Activated CD4-positive, CD25-positive, alpha-beta regulatory T cell treated with anti-CD3 and anti-CD28 coated beads, Interleukin-2, amount 50 U/mL, for 72 hours (primary cell): ENCODE data around the gene CACNA1G.

Experiments used
- DNase-seq: peaks from one replicate; pipeline ENCODE4 v3.0.0; 2021

The CACNA1G gene

DNA sequence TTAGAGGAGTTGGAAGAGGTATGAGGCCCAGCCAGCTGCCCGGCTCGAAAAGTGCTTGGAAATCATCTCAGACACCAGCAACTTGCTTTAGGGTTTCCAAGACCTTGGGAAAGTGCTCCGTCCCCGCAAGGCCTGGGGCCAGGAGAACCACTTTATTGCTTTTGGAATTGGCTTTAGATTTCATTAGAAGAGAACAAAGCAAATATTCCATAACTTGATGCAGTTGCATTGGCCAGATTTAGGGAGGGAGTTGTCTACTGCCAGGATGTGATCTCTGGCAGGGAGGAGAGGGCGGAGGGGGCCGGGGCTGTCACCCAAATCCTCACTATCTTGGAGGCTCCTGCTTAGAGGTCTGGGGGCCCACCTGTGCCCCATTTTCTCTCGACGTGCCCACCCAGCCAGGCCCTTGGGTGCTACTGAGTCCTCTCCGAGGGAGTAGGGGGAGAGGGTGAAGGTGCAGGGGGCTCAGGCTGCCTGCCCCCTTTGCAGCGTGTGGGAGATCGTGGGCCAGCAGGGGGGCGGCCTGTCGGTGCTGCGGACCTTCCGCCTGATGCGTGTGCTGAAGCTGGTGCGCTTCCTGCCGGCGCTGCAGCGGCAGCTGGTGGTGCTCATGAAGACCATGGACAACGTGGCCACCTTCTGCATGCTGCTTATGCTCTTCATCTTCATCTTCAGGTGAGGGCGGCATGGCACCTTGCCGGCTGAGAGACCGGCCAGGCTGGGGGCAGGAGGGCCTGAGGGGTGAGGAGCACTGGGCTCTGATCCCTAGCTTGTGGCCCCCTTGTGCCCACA, 30.6 kb downstream of the CACNA1G start:
- no peak for DNase-seq

- DNase-seq, result no peak
Measured at GRCh38 chr17:50593321-50593720, 32.8 kb downstream of the CACNA1G start.

GRCh38 chr17:50594128-50594823, 33.8 kb downstream of the CACNA1G start:
- no peak for DNase-seq

GRCh38 chr17:50594892-50595291, 34.4 kb downstream of the CACNA1G start:
- DNase-seq, result no peak

DNA sequence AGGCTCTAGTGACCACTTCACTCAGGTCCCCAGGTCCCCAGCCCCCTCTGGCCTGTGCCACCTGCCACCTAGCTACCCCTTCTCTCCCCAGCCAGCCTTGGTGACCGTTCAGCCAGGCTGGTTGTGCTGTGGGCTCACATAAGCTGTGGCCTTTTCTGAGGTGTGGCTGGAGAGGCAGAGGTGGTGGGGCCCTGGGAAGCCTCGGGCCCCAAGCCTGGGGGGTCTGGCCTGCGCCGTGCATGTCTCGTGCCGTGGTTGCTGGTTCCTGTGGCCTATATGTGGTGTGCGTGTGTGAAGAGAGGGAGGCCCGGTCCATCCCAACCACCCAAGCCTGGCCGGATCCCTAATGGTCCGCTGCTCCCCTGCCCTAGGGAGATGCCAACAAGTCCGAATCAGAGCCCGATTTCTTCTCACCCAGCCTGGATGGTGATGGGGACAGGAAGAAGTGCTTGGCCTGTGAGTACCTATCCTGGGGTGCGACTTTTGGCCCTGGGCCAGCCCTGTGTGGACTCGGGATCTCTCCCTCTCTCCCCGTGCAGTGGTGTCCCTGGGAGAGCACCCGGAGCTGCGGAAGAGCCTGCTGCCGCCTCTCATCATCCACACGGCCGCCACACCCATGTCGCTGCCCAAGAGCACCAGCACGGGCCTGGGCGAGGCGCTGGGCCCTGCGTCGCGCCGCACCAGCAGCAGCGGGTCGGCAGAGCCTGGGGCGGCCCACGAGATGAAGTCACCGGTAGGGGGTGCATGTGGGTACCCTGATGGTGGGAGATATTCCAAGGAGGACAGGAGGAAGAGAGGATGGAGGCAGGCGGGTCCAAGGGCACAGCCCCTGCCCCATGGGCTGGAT, 35.9 kb downstream of the CACNA1G start:
- DNase-seq, result no peak

- DNase-seq, result no peak
Measured at GRCh38 chr17:50598487-50598886, 38.0 kb downstream of the CACNA1G start.

DNA sequence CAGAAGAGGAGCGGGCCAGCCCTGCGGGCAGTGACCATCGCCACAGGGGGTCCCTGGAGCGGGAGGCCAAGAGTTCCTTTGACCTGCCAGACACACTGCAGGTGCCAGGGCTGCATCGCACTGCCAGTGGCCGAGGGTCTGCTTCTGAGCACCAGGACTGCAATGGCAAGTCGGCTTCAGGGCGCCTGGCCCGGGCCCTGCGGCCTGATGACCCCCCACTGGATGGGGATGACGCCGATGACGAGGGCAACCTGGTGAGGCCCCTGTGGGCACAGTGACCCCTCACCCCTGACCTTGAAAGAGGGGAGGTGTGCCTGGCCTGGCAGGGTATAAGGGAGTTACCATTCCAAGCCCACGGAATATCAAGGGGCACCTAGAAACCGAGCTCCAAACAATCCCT, 39.1 kb downstream of the CACNA1G start:
- no peak for DNase-seq

DNA sequence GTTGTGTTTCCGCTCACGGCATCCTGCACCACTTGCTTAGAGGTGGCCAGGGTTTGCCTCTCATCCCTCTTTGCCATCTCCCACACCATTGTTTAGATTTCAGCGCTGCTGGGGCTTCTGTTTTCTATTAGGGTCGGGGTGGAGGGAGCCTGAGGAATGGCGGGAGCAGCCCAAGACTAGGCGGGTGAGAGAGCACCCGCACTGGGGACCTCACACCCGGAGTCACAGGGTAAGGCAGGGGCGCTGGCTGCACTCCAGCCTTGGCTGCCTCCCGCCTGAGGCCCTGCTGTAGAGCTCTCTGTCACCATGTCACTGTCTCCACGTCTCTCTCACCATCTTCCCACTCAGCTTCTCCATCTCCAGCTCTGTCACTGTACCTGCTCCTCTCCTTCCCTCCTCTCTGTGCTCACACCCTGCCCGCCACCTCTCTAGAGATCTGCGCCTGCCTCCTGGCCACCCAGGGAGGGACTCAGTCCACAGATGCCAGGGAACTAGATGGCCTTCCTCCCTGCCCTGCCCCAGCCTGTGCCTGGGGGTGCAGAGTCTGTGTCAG, 41.4 kb downstream of the CACNA1G start:
- DNase-seq, result no peak

GRCh38 chr17:50602836-50603235, 42.3 kb downstream of the CACNA1G start:
- no peak for DNase-seq

- DNase-seq, result no peak
Measured at GRCh38 chr17:50603340-50603739, 42.8 kb downstream of the CACNA1G start.

DNA sequence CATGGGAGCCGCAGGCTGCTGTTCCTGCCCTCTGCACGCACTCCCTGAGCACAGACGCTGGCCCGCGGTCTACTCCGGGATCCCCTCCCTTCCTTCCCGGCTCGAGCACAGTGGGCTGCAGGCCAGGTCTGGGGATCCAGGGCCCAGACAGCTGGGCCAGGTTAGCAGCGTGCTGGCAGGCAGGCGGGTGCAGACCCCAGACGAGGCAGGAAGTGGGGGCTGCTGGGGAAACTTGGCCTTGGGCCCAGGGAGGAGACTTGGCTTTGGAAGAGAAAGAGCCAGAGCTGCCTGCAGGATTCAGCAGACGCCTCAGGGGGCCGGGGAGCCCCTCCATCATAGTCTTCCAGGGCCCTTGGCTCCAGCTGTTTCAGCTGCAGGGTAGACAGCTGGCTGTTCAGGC, 44.0 kb downstream of the CACNA1G start:
- no peak for DNase-seq

DNA sequence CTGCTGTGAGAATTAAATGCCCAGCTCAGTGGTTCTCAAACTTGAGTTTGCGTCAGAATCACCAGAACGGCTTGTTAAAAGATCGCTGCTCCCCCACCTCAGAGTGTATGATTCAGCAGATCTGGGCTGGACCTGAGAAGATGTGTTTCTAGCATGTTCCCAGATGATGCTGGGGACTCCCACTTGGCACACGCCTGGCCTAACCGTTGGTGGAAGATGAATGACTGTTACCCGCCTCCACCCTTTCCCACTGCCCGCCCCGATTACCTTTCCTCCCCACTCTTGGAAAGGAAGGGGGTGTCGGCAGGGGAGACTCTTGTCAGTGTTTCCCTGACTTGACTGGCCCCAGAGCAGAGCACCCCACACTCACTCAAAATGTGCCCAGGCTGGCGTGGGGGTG, 44.9 kb downstream of the CACNA1G start:
- DNase-seq, result no peak

DNA sequence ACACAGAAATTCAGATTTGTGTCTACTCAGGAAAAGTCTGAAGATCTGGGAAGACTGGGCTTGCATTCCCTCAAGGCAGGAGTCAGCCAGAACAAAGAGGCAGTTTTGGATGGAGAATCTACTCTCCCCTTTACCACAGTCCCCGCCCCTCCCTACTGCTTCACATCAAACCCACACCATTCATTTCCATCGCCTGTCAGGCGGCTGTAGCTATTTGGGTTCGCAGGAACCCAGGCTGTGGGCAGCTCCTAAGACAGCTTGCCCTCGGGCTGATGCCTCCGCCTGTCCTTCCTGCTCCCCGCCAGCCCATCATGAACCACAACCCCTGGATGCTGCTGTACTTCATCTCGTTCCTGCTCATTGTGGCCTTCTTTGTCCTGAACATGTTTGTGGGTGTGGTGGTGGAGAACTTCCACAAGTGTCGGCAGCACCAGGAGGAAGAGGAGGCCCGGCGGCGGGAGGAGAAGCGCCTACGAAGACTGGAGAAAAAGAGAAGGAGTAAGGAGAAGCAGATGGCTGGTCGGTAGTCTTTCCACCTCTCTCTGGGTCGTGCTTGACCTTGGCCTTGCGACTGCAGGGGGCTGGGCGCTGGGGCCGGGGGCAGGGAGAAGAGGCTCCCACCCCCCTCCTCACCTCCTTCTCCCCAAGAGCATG, 47.1 kb downstream of the CACNA1G start:
- DNase-seq, result no peak

DNA sequence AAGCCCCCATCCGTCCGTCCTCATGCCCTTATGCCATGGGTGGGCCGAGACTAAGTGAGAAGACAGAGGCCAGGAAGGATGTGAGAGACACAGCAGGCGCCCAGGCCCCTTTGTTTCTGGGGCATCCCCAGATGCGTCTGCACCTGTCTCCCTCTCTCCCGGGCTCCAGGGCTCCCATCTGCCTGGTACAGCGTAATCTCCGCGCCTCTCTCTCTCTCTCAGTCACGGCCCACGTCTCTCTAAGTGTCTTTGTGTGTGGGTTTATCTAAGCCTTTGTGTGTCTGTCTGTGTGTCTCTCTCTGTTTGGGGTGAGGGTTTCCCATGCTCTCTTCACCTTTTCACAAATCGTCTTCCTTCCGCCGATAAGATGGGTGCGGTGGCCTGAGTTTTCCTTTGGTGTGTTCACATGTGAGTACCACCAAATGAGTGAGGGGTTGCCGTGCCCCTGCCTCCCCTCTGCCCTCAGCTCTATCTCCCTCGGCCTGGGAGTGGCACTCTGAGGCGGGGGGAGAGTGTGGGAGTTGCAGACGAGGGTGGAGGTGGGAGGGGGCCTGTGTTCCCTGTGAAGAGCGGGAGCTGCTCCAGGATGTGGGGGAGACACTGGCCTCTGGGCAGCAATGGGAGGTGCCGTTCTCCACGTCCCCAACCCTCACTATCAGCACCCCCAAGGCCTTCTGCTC, 48.3 kb downstream of the CACNA1G start:
- no peak for DNase-seq

DNA sequence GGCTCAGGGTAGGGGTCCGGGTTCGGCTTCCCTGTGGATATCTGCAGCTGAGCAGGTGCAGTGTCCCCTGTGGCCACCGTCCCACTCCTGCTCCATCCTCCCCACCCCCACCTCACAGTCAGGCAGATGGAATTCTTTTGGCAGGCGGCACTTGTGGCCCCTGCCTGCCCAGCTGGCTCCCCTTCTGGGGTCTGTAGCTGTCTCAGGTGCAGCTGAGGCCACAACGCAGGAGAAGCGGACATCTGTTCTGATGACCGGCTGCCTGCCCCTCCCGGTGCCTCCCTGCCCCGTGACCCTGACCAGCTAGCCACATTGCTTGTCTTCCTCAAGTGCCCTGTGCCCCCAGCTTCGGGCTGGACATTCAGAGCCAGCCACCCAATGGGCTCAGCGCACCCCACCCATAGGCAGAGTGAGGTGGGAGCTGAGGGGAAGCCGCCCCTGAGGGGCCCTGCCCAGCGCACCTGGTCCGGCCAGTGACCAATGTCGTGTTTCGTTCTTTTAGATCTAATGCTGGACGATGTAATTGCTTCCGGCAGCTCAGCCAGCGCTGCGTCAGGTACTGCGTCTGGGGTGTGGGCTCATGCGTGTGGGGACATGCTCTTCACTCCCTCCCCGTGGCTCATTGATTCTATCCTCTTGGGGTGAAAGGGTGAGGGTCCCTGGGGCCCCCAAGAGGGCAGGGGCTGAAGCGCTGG, 49.0 kb downstream of the CACNA1G start:
- no peak for DNase-seq

- no peak for DNase-seq
Measured at GRCh38 chr17:50611634-50612033, 51.1 kb downstream of the CACNA1G start.

DNA sequence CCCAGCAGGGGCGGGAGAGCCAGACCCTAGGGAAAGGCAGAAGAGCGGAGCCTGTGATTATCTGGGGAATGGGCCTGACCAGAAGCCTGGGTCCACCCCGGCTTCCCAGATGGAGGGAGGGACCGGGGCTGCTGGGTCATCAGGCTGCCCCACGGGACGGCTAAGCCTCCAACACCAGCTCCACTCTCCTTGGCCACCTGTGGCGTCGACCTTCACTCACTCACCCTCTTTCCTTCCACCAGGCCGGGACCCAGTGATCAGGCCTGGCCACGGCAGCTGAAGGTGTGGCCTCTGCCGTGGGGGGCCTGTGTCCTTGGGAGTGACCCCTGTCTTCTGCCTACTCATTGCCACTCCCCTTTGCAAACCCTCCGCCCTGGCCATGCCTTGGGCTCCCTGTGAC, 51.8 kb downstream of the CACNA1G start:
- no peak for DNase-seq

DNA sequence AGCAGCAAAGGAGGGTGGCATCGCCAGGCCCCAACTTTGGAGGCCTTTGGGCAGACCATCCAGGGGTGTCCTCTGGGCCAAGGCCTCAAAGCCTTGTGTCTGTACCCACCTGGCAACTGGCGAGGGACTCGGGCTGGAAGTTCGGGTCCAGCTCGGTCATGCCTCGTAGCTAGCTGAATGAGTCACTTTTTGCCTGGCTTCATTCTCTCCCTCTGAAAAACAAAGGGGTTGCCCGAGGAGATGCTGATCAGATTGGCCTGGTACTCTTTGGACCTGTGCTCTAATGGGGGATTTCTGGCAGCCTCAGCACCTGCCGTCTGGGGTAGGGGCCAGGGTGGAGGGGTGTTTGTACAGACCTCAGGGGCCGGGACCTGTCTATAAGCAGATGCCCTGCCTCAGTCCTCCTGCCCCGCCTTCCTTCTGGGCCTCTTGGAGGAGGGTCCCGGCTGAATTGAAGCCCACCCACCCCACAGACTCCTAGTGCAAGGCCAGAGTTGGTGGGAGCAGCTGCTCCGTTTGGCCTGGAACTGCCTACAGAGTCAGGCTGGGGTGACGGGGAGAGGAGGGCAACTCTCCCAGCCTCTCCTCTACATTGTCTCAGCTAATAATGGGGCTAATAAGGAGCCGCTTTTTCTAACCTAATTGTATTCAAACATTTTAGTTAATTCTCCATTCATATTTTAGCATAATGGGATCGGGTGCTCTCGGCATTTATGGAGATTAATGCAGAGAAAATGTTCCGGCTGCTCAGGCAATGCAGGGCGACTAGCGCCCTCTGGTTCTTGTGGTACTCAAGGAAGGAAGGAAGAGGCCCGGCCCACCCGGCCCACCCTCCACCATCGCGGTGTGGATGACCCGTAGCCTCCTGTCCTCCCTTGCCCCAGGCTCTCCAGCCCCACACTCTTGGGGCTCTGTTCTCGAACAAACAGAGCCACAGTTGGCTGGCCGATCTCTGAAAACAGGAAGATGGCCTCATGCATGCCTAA, 52.8 kb downstream of the CACNA1G start:
- DNase-seq, result no peak

DNA sequence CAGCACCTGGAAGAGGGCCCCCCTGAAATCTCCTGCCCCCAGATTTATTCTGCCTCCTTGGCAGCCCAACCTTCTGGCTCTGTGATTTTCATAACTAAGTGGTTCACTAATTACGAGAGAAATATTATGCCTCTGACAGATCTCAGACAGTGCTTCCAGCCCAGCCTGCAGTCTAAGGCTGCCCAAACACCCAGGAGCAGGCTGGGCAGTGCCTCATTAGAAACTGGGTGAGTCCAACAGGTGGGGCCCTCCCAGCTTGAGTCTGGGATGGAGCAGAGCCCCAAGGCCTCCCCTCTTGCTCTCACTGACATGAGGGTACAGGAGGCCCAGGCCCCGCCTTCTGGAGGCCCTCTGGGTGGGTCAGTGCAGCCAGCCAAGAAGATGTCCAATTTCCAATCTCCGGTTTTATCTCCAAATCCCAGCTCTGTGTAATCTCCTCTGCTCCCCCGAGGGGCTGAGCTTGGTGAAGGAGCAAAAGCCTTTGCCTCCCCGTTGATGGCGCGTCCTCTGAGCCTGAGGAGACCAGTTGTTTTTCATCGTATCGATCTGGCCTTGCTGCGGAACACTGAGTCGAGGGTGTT, 54.0 kb downstream of the CACNA1G start:
- no peak for DNase-seq

DNA sequence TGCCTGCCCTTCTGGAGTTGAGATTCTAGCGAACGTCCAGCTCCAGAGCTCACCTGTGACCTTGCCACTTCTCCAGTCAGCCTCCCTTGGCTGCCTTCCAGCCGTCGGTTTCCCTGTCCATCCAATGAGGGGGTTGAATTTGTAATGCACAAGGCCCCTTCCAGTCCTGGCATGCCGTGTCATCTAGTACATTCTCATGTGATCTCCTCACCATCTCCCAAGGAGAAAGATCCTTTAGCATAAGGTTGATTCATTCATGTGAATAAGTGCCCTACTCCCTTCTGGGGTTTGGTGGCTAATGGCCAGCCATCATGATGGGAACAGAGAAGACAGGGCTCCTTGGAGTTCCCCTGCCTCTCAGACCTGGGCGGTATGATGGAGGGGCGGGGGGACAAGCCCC, 55.3 kb downstream of the CACNA1G start:
- DNase-seq, result no peak
